Activated T-helper 1 cell treated with Interleukin-2 at 50 U/mL for 16 hours (primary cell): ENCODE measurements around the gene TGFBR3L.
A peak's percentile ranks its signal among the peaks of the same experiment; 100 is the strongest.
"Not testable (repeated sequence)": the region's sequence is repeated elsewhere in the genome, so short reads cannot be mapped to it uniquely, and the experiment has no call there.

Source experiments
- DNase-seq: peaks from one replicate; pipeline ENCODE4 v3.0.0-alpha.2; 2020; ENCODE audit warnings: low read depth

The TGFBR3L gene

GRCh38 chr19:7879836-7880235 lies 34.8 kb upstream of the TGFBR3L start:
- DNase-seq, result no peak

- DNase-seq, result no peak
These were observed 32.7 kb upstream of the TGFBR3L start for GRCh38 chr19:7881910-7882309.

GRCh38 chr19:7883105-7883504 lies 31.5 kb upstream of the TGFBR3L start:
- no peak for DNase-seq

- DNase-seq, result no peak
These were observed 30.6 kb upstream of the TGFBR3L start for GRCh38 chr19:7883796-7884570.

GRCh38 chr19:7885818-7886217 lies 28.8 kb upstream of the TGFBR3L start:
- no peak for DNase-seq

- no peak for DNase-seq
These were observed 27.1 kb upstream of the TGFBR3L start for GRCh38 chr19:7887408-7888144.

- no peak for DNase-seq
These were observed 26.3 kb upstream of the TGFBR3L start, which contains the start of gene LRRC8E for GRCh38 chr19:7888145-7888825. TSS of gene LRRC8E (plus strand) at chr19:7888510. CDS start at chr19:7895604, 7,094 bp downstream.

GRCh38 chr19:7888826-7889217 lies 25.8 kb upstream of the TGFBR3L start:
- no peak for DNase-seq

- DNase-seq, result not testable (repeated sequence)
These were observed 21.1 kb upstream of the TGFBR3L start for GRCh38 chr19:7893362-7894101.

GRCh38 chr19:7894612-7895309 lies 19.9 kb upstream of the TGFBR3L start:
- DNase-seq, result no peak

GRCh38 chr19:7895565-7895964 lies 19.1 kb upstream of the TGFBR3L start:
- DNase-seq, result no peak

GRCh38 chr19:7897292-7897691 lies 17.3 kb upstream of the TGFBR3L start:
- DNase-seq, result no peak

- no peak for DNase-seq
These were observed 15.7 kb upstream of the TGFBR3L start for GRCh38 chr19:7898967-7899366.

GRCh38 chr19:7899751-7900378 lies 14.8 kb upstream of the TGFBR3L start:
- DNase-seq, result no peak

GRCh38 chr19:7900401-7900870 lies 14.2 kb upstream of the TGFBR3L start:
- no peak for DNase-seq

GRCh38 chr19:7900931-7901330 lies 13.7 kb upstream of the TGFBR3L start:
- DNase-seq, result no peak

GRCh38 chr19:7901337-7901736 lies 13.3 kb upstream of the TGFBR3L start:
- no peak for DNase-seq

- no peak for DNase-seq
These were observed 11.8 kb upstream of the TGFBR3L start for GRCh38 chr19:7902796-7903243.

GRCh38 chr19:7903244-7904073 lies 11.2 kb upstream of the TGFBR3L start, which contains the start of gene MAP2K7:
TSS of gene MAP2K7 (plus strand) at chr19:7903877. CDS start at chr19:7903945, 68 bp downstream.
- DNase-seq, result peak; percentile 100
